Loucy (cell line): ENCODE measurements around the gene ZNF786.

Experiments used
- EZH2phosphoT487 ChIP-seq: fragments of 200-600 bp; IDR thresholded peaks from 2 replicates; pipeline ENCODE4 v1.6.1; 2018; ENCODE audit warnings: antibody characterized with exemption, mild to moderate bottlenecking, moderate library complexity, borderline replicate concordance
- TF ChIP-seq, protein P1 (sequence below): fragments of 200-600 bp; sonication (generic); conservative IDR thresholded peaks from 2 replicates; pipeline ENCODE4 v1.5.1; 2014; ENCODE audit warnings: mild to moderate bottlenecking, antibody characterized with exemption, low read length

DNA sequence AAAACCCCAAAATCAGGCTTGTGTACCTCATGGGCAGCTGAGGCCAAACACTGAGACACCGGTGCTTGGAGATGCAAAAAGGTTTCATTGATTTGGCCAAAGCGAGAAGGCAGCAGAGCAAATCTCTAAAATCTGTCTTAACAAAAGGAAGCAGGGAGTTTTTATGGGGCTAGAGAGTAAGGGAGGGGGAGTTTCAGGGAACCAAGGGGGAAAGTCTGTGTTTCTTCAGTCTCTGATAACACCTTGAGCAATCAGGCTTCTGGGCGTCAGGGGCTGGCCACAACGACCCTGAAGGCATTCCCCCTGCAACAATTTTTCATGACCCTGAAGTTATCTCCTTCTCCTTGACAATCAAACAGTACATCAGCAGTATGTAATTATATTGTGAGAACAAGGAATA, 2.7 kb upstream of the ZNF786 start:
- TF ChIP-seq, protein P1, sequence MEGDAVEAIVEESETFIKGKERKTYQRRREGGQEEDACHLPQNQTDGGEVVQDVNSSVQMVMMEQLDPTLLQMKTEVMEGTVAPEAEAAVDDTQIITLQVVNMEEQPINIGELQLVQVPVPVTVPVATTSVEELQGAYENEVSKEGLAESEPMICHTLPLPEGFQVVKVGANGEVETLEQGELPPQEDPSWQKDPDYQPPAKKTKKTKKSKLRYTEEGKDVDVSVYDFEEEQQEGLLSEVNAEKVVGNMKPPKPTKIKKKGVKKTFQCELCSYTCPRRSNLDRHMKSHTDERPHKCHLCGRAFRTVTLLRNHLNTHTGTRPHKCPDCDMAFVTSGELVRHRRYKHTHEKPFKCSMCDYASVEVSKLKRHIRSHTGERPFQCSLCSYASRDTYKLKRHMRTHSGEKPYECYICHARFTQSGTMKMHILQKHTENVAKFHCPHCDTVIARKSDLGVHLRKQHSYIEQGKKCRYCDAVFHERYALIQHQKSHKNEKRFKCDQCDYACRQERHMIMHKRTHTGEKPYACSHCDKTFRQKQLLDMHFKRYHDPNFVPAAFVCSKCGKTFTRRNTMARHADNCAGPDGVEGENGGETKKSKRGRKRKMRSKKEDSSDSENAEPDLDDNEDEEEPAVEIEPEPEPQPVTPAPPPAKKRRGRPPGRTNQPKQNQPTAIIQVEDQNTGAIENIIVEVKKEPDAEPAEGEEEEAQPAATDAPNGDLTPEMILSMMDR, result no peak
- no peak for TF ChIP-seq EZH2phosphoT487
